GM10266 (cell line): Measurements from ENCODE around the gene DDX3X.
"Not testable (repeated sequence)": the region's sequence is repeated elsewhere in the genome, so short reads cannot be mapped to it uniquely, and the experiment has no call there.

Source experiments
- DNase-seq: peaks from one replicate; pipeline ENCODE4 v3.0.0; 2012; ENCODE audit errors: extremely low spot score
- TF ChIP-seq, protein P1 (sequence below): IDR thresholded peaks from 2 replicates; pipeline ENCODE4 v1.5.1; 2012; ENCODE audit warnings: mild to moderate bottlenecking, low read depth; ENCODE audit not compliant: control insufficient read depth, insufficient read depth; ENCODE audit errors: missing control alignments

Gene DDX3X

DNA sequence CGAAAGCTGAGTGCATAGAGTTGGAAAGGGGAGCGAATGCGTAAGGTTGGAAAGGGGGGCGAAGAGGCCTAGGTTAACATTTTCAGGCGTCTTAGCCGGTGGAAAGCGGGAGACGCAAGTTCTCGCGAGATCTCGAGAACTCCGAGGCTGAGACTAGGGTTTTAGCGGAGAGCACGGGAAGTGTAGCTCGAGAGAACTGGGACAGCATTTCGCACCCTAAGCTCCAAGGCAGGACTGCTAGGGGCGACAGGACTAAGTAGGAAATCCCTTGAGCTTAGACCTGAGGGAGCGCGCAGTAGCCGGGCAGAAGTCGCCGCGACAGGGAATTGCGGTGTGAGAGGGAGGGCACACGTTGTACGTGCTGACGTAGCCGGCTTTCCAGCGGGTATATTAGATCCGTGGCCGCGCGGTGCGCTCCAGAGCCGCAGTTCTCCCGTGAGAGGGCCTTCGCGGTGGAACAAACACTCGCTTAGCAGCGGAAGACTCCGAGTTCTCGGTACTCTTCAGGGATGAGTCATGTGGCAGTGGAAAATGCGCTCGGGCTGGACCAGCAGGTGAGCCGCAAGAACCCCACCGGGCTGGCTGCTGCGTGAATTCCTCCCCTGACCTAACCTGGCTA is at the start of gene DDX3X:
TSS of gene DDX3X (plus strand) at position 419 of the 619 bp plus-strand sequence. CDS start at position 510, 91 bp downstream.
- TF ChIP-seq, protein P1, sequence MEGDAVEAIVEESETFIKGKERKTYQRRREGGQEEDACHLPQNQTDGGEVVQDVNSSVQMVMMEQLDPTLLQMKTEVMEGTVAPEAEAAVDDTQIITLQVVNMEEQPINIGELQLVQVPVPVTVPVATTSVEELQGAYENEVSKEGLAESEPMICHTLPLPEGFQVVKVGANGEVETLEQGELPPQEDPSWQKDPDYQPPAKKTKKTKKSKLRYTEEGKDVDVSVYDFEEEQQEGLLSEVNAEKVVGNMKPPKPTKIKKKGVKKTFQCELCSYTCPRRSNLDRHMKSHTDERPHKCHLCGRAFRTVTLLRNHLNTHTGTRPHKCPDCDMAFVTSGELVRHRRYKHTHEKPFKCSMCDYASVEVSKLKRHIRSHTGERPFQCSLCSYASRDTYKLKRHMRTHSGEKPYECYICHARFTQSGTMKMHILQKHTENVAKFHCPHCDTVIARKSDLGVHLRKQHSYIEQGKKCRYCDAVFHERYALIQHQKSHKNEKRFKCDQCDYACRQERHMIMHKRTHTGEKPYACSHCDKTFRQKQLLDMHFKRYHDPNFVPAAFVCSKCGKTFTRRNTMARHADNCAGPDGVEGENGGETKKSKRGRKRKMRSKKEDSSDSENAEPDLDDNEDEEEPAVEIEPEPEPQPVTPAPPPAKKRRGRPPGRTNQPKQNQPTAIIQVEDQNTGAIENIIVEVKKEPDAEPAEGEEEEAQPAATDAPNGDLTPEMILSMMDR: no peak
- DNase-seq: peak; percentile 69

DNA sequence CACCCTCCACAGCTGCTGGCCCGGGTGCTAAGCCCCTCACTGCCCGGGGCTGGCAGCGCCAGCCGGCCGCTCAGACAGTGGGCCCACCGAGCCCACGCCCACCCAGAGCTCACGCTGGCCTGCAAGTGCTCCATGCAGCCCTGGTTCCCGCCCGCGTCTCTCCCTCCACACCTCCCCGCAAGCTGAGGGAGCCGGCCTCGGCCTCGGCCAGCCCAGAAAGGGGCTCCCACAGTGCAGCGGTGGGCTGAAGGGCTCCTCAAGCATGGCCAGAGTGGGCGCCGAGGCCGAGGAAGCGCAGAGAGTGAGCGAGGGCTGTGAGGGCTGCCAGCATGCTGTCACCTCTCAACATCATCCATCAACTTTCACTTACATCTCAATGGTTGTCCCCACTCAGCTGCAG is 48.0 kb upstream of the DDX3X start:
- not testable (repeated sequence) for DNase-seq

DNA sequence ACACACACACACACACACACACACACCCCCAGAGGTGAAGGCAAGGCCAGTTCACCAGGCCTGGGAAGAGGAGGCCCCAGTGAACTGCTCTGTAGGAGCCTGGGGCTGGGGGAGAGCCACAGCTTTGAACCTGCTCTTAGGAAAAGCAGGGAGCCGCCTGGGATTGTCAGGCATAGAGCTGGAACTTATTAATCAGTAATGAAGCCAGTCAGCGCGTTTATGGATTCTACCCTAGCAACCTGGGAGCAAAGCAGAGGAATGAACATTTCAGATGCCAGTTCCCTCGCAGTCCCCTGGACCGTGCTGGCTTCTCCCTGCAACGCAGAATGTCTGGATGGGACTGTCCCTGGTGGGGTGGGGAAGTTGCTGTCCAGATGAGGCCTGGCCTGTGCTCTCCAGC is 45.3 kb upstream of the DDX3X start:
- DNase-seq: no peak
- TF ChIP-seq, protein P1: no peak

DNA sequence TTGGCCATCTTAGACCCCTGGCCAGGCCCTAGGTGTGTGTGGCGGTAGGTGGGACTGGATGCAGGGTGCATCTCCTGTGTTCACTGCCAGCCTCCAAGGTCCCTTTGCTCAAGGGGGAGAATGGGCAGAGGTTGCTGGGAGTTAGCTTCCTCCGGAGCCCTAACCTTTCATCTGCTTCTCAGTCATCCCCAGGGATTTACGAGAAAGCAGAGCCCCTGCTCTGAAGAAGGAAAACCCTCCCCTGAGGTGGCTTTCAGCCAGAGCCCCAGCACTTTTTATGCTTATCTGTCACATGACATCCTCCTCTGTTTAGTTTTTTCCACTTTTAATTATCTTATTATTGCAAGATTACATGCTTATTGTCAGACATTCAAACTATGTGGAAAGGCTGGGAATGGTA is 44.9 kb upstream of the DDX3X start:
- DNase-seq: no peak
- TF ChIP-seq, protein P1: no peak

DNA sequence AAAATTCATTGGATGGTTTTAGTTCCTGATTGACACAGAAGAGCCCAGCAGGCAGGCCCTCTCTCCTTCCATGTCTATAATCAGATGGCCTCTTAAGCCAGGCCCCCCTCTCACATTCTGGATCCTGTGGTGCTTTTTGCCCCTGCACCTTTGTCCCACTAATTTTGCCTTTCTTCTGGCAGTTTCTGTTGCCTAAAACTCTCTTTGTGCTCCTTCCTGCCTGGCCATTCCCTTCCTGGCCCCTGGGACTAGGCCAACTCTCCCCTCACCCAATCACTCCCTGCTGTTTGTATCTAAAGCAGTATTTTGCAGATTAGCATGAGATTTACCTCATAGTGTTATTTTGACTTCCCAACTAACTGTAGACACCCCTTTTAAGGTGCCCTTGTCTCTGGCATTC is 42.7 kb upstream of the DDX3X start:
- no peak for DNase-seq
- TF ChIP-seq, protein P1: no peak

DNA sequence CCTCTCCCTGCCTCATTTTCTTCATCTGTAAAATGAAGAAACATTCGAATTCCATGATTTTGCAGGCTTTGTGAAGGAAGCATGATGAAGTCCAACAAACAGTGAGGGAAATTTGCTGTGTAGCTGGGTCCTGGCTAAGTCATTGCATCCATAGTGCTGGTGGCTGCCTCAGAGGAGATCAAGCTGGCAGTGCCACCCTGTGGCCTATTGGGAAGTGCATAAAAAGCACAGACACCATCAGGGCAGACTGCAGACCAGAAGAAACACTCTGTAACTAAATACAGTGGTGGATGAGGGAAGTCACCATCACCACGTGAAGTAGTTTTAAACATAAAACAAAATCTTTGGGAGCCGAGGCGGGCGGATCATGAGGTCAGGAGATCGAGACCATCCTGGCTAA is 40.7 kb upstream of the DDX3X start:
- TF ChIP-seq, protein P1: no peak
- DNase-seq: no peak

DNA sequence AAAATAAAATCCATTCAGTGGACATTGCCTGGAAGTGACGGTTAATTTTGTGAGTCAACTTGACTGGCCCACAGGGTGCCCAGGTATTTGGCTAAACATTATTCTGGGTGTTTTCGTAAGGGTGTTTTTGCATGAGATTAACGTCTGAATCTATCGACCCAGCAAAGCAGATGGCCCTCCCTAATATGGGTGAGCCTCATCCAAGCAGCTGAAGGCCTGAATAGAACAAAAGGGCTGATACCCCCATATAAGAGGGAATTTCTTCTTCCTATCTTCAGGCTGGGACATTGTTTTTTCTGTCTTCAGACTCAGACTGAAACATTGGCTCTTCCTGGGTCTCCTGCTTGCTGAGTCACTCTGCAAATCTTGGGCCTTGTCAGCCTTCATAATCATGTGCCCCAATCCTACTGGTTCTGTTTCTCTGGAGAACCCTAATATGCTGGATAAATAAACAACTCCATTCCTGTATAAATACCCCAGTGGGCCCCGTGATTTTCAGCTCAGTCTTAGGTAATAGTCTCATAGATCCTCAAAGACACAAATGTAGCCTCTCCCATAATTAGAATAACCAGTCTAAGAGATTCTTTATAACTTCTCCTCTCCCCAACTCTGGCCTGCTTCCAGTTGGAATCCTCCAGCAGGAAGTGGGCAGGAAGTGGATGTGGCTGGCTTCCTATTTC is 33.1 kb upstream of the DDX3X start:
- TF ChIP-seq, protein P1: no peak
- DNase-seq: no peak
